Gastrocnemius medialis (tissue), 4 donors: ENCODE results near the gene RHOV. TPM values are rescaled to one million over a fixed set of nuclear protein-coding genes. Genes with fewer than 3 reads are reported as not detected.

Source experiments
- ATAC-seq, 2 donors: fragments of 150-250 bp; one replicate each; pipeline ENCODE4 v1.9.1; 2016
- DNase-seq, 2 donors: peaks; one replicate each; pipeline ENCODE4 v3.0.0-alpha.2; 2019
- H3K27ac ChIP-seq, 4 donors: fragments of 200-600 bp; sonication (generic); 1 replicate in 1 of 4; 2 replicates in 3 of 4; pipeline ENCODE4 v1.5.1; 2016 to 2018; ENCODE audit warnings: mild to moderate bottlenecking in 2 of 4, moderate library complexity in 1 of 4
- H3K27me3 ChIP-seq, 3 donors: fragments of 200-600 bp; sonication (generic) in 2 of 3; 1 replicate in 1 of 3; 2 replicates in 2 of 3; pipeline versions ENCODE4 v1.5.1 to v1.6.0; 2016 to 2019; ENCODE audit warnings: mild to moderate bottlenecking in 1 of 3, moderate library complexity in 1 of 3
- H3K36me3 ChIP-seq, 2 donors: fragments of 200-600 bp; sonication (generic) in 1 of 2; one replicate each; pipeline ENCODE4 v1.5.1; 2017 to 2018
- H3K4me1 ChIP-seq, 2 donors: fragments of 200-600 bp; sonication (generic) in 1 of 2; one replicate each; pipeline ENCODE4 v1.5.1; 2016 to 2017; ENCODE audit warnings: mild to moderate bottlenecking in 2 of 2
- H3K4me3 ChIP-seq, 4 donors: fragments of 200-600 bp; sonication (generic) in 3 of 4; 1 replicate in 1 of 4; 2 replicates in 3 of 4; pipeline ENCODE4 v1.5.1; 2016 to 2019; ENCODE audit warnings: mild to moderate bottlenecking in 2 of 4
- H3K9me3 ChIP-seq, 3 donors: fragments of 200-600 bp; sonication (generic) in 2 of 3; 1 replicate in 1 of 3; 2 replicates in 2 of 3; pipeline ENCODE4 v1.5.1; 2016 to 2019
- POLR2A ChIP-seq, 2 donors: fragments of 450-650 bp; IDR thresholded peaks; one replicate each; pipeline ENCODE4 v1.6.1; 2017; ENCODE audit warnings: antibody characterized with exemption in 2 of 2, mild to moderate bottlenecking in 2 of 2, moderate library complexity in 2 of 2
- in situ Hi-C, 4 donors: fragments of 200-750 bp; cut with MboI; loops; one replicate each; pipeline versions ENCODE4 v1.15.0 to v1.8.0; 2017; ENCODE audit warnings: low sequenced_read_pairs in 4 of 4
- intact Hi-C: fragments of 100-400 bp; cut with DNase I; formaldehyde crosslinking; loops from one replicate; pipeline ENCODE4 v1.15.1; 2023; ENCODE audit warnings: low total_unique reads
- total RNA-seq, 4 donors: library from RNA; depleted of rRNA; stranded (reverse); fragments of >200 nt; gene quantifications; one replicate each; pipeline versions ENCODE4 v1.1.0 to v1.2.3, GENCODE V29; 2016
- TF ChIP-seq, protein P1 (sequence below), 5 experiments: fragments of 450-650 bp in 3 of 5; fragments of 200-600 bp in 2 of 5; sonication (generic) in 2 of 5; IDR thresholded peaks in 4 of 5; conservative IDR thresholded peaks in 1 of 5; 1 replicate in 4 of 5; 2 replicates in 1 of 5; pipeline ENCODE4 v1.5.1; 2016 to 2019; ENCODE audit warnings: antibody characterized with exemption in 5 of 5, mild to moderate bottlenecking in 3 of 5, moderate library complexity in 3 of 5

The RHOV gene, protein sequence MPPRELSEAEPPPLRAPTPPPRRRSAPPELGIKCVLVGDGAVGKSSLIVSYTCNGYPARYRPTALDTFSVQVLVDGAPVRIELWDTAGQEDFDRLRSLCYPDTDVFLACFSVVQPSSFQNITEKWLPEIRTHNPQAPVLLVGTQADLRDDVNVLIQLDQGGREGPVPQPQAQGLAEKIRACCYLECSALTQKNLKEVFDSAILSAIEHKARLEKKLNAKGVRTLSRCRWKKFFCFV
- total RNA-seq = not detected

- peaks cover 0 to 11% (median 11%) of the 10 kb centered on the region in 3 donors for H3K27me3 ChIP-seq
- H3K36me3 ChIP-seq = no peaks in the 10 kb centered on the region
- peak; percentile 14 to 36 for ATAC-seq
- in situ Hi-C loops = no loop called here
- no peak within 1 kb of the TSS for H3K27ac ChIP-seq
- H3K9me3 ChIP-seq = no peaks in the 10 kb centered on the region
- H3K4me3 ChIP-seq = peak within 1 kb of the TSS; percentile 51 to 68 (median 58)
- intact Hi-C loops = no loop called here
- no peaks in the 10 kb centered on the region for H3K4me1 ChIP-seq
- TF ChIP-seq POLR2A (IDR thresholded peaks at IDR 0.05) = no peak
- TF ChIP-seq, protein P1, sequence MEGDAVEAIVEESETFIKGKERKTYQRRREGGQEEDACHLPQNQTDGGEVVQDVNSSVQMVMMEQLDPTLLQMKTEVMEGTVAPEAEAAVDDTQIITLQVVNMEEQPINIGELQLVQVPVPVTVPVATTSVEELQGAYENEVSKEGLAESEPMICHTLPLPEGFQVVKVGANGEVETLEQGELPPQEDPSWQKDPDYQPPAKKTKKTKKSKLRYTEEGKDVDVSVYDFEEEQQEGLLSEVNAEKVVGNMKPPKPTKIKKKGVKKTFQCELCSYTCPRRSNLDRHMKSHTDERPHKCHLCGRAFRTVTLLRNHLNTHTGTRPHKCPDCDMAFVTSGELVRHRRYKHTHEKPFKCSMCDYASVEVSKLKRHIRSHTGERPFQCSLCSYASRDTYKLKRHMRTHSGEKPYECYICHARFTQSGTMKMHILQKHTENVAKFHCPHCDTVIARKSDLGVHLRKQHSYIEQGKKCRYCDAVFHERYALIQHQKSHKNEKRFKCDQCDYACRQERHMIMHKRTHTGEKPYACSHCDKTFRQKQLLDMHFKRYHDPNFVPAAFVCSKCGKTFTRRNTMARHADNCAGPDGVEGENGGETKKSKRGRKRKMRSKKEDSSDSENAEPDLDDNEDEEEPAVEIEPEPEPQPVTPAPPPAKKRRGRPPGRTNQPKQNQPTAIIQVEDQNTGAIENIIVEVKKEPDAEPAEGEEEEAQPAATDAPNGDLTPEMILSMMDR (IDR thresholded peaks at IDR 0.05 in 4 of 5, conservative IDR thresholded peaks at IDR 0.05 in 1 of 5) = peak in 1 of 5 experiments; percentile 29
- no peak for DNase-seq
These were observed at the start of gene RHOV for GRCh38 chr15:40873694-40874561. Gene RHOV (minus strand): TSS chr15:40874234. CDS start chr15:40874139, 95 bp downstream.

- DNase-seq = peak; percentile 75 to 85
- Histone ChIP-seq H3K4me1 (peaks cover 37 to 40% of the 10 kb centered on the region in 2 donors), H3K27me3 (peaks cover 27 to 34% (median 33%) of the 10 kb centered on the region in 3 donors), H3K4me3 (no peak overlapping the region), H3K27ac (peak overlapping the region in 2 of 4 donors; percentile 53 to 58), H3K9me3 (no peaks in the 10 kb centered on the region), H3K36me3 (no peaks in the 10 kb centered on the region)
- ATAC-seq = peak; percentile 92 to 95
- TF ChIP-seq POLR2A (IDR thresholded peaks at IDR 0.05) = no peak
- TF ChIP-seq, protein P1 (IDR thresholded peaks at IDR 0.05 in 4 of 5, conservative IDR thresholded peaks at IDR 0.05 in 1 of 5) = no peak
- intact Hi-C loops = no loop called here
- in situ Hi-C loops = no loop called here
These were observed 49.5 kb upstream of the RHOV start for GRCh38 chr15:40923551-40923950.

- no peak overlapping the region for H3K27ac ChIP-seq
- DNase-seq (no peak), ATAC-seq (no peak)
- H3K4me3 ChIP-seq = no peak overlapping the region
- H3K27me3 ChIP-seq = peaks cover 19 to 24% (median 23%) of the 10 kb centered on the region in 3 donors
- TF ChIP-seq POLR2A (IDR thresholded peaks at IDR 0.05) = no peak
- TF ChIP-seq, protein P1 (IDR thresholded peaks at IDR 0.05 in 4 of 5, conservative IDR thresholded peaks at IDR 0.05 in 1 of 5) = no peak
- intact Hi-C loops (no loop called here), in situ Hi-C loops (no loop called here)
- no peaks in the 10 kb centered on the region for H3K9me3 ChIP-seq
- H3K4me1 ChIP-seq = peaks cover 27 to 31% of the 10 kb centered on the region in 2 donors
- H3K36me3 ChIP-seq = no peaks in the 10 kb centered on the region
These were observed 48.6 kb upstream of the RHOV start for GRCh38 chr15:40922608-40923005.

GRCh38 chr15:40921949-40922607, 48.0 kb upstream of the RHOV start:
- Histone ChIP-seq H3K27me3 (peaks cover 14 to 19% (median 18%) of the 10 kb centered on the region in 3 donors), H3K4me3 (no peak overlapping the region), H3K4me1 (peaks cover 26% of the 10 kb centered on the region in 2 donors), H3K27ac (no peak overlapping the region), H3K9me3 (no peaks in the 10 kb centered on the region), H3K36me3 (no peaks in the 10 kb centered on the region)
- intact Hi-C loops = no loop called here
- DNase-seq (no peak), ATAC-seq (no peak)
- in situ Hi-C loops = no loop called here
- TF ChIP-seq POLR2A (IDR thresholded peaks at IDR 0.05) = no peak
- TF ChIP-seq, protein P1 (IDR thresholded peaks at IDR 0.05 in 4 of 5, conservative IDR thresholded peaks at IDR 0.05 in 1 of 5) = no peak
